ENCODE results near the gene NPEPPS.

DNA sequence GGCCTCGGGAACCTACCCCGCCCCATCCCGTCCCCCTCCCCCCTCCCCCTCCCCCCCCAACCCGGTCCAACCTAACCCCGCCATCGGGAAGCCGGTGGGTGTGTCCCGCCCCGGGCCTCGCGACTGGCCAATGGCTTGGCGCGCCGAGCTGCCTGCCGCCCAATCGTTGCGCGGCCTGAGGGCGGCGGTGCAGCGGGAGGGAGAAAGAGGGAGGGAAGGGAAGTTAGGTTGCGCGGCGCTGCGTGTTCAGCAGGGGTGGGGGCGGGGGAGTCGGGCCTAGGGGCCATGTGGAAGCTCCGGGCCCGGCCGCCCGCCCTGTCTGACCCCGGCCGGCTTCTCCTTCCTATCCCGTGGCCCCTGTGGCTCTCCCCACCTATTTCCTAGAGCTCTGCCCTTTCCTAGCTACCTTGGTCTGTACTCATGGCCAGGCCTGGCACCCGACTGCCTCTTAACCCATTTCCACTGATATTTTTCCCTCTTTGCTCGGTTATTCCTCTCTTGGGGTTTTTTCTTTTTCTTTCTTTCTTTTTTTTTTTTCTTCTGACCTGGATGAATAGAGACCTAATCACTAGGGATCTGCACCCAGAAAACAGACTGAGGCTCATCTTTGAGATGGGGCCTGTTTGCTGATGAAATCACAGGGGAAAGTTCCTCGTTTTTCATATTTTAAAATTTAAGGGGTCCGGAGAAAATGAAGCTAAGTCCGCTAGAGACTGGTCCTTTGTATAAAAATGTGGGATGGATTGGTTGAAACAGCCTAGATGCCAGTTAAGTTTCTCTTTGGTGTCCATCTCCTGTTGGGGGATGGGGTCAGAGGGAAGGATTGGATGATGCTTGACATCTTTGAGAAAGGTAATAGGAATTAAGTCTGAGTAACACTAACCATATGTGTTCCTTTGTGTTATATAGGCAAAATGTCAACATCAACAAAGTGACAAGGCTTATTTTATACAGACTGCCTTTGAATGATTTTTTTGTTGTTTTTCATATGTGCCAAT is 119.9 kb downstream of the NPEPPS start:
- TF ChIP-seq POLR2AphosphoS5 (IDR thresholded peaks at IDR 0.05; ENCODE audit: low read depth, low read length) (no peak; the same call in none of the 2 replicates), POLR2A (IDR thresholded peaks at IDR 0.05; ENCODE audit: insufficient read depth in 1 of 2, low read depth in 2 of 2, low read length in 2 of 2) (0 out of 4 replicates have a peak, but pooled peaks have one; percentile 14 to 19), ELF4 (CRISPR knock-in tag; IDR thresholded peaks at IDR 0.05; ENCODE audit: borderline replicate concordance) (peak; percentile 64; the same call in 1 of the 2 replicates), ZNF644 (CRISPR knock-in tag; IDR thresholded peaks at IDR 0.05; ENCODE audit: low read depth) (no peak), NPAS2 (CRISPR knock-in tag; IDR thresholded peaks at IDR 0.05; ENCODE audit: borderline replicate concordance) (no peak), ZNF274 (CRISPR knock-in tag; IDR thresholded peaks at IDR 0.05) (no peak), ZNF292 (CRISPR knock-in tag; IDR thresholded peaks at IDR 0.05; ENCODE audit: borderline replicate concordance, low read depth) (no peak)
- TF ChIP-seq, protein P1, sequence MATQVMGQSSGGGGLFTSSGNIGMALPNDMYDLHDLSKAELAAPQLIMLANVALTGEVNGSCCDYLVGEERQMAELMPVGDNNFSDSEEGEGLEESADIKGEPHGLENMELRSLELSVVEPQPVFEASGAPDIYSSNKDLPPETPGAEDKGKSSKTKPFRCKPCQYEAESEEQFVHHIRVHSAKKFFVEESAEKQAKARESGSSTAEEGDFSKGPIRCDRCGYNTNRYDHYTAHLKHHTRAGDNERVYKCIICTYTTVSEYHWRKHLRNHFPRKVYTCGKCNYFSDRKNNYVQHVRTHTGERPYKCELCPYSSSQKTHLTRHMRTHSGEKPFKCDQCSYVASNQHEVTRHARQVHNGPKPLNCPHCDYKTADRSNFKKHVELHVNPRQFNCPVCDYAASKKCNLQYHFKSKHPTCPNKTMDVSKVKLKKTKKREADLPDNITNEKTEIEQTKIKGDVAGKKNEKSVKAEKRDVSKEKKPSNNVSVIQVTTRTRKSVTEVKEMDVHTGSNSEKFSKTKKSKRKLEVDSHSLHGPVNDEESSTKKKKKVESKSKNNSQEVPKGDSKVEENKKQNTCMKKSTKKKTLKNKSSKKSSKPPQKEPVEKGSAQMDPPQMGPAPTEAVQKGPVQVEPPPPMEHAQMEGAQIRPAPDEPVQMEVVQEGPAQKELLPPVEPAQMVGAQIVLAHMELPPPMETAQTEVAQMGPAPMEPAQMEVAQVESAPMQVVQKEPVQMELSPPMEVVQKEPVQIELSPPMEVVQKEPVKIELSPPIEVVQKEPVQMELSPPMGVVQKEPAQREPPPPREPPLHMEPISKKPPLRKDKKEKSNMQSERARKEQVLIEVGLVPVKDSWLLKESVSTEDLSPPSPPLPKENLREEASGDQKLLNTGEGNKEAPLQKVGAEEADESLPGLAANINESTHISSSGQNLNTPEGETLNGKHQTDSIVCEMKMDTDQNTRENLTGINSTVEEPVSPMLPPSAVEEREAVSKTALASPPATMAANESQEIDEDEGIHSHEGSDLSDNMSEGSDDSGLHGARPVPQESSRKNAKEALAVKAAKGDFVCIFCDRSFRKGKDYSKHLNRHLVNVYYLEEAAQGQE (IDR thresholded peaks at IDR 0.05; ENCODE audit: borderline replicate concordance in 1 of 2, low read depth in 1 of 2, low read length in 2 of 2), result peak in 1 of 2 experiments; percentile 20; a peak in 1 of 4 replicates
